Thyroid gland (tissue), 4 donors: ENCODE measurements around the gene SHC4.
A peak's percentile ranks its signal among the peaks of the same experiment; 100 is the strongest.

Experiments
- CTCF ChIP-seq, 6 experiments: fragments of 200-600 bp in 3 of 6; fragments of 450-650 bp in 3 of 6; sonication (generic) in 3 of 6; IDR thresholded peaks; one replicate each; pipeline ENCODE4 v1.5.1; 2016 to 2019; ENCODE audit warnings: antibody characterized with exemption in 6 of 6, mild to moderate bottlenecking in 2 of 6, inconsistent platforms in 1 of 6, moderate library complexity in 1 of 6
- POLR2A ChIP-seq, 2 donors: fragments of 450-650 bp; IDR thresholded peaks; one replicate each; pipeline ENCODE4 v1.6.1; 2017; ENCODE audit warnings: antibody characterized with exemption in 2 of 2, mild to moderate bottlenecking in 2 of 2, moderate library complexity in 1 of 2

- TF ChIP-seq POLR2A (IDR thresholded peaks at IDR 0.05) (no peak), CTCF (IDR thresholded peaks at IDR 0.05) (peak; percentile 56 to 96 (median 83))
Observed at GRCh38 chr15:48861813-48862431, 101.8 kb downstream of the SHC4 start.
